SK-N-SH (cell line): ENCODE data around the gene MIF4GD. TPM values are rescaled to one million over a fixed set of nuclear protein-coding genes. Genes with fewer than 3 reads are reported as not detected.

Experiments used
- CTCF ChIA-PET: fragments of 300-600, 350-600 bp; formaldehyde crosslinking; extraction: SDS; loops from one replicate; lab custom pipeline; 2021; lab: Yijun Ruan, JAX
- POLR2A ChIA-PET: fragments of 350-600 bp; sonication (Branson Sonifier 250); formaldehyde crosslinking; extraction: SDS; loops from one replicate; lab custom pipeline; 2020; ENCODE audit warnings: antibody characterized with exemption, inconsistent platforms; lab: Yijun Ruan, JAX
- DNase-seq: peaks from one replicate; pipeline ENCODE4 v3.0.0; 2012
- H2AFZ ChIP-seq: fragments of 200-600 bp; sonication (generic); 2 replicates; pipeline ENCODE4 v1.8.1; 2016; ENCODE audit warnings: antibody characterized with exemption, mild to moderate bottlenecking, low read depth
- H3F3A ChIP-seq: fragments of 200-600 bp; sonication (generic); replicated peaks from 2 replicates; pipeline ENCODE3; 2016; ENCODE audit warnings: antibody characterized with exemption, mild to moderate bottlenecking; ENCODE audit not compliant: insufficient read depth
- H3K27ac ChIP-seq, 2 experiments: fragments of 200-500 bp in 1 of 2; fragments of 200-600 bp in 1 of 2; sonication (Bioruptor generic) in 1 of 2; sonication (generic), shearing (Covaris generic) in 1 of 2; 2 replicates each; pipeline versions ENCODE4 v1.5.1 to v1.6.1; 2014 to 2016; ENCODE audit warnings: low read depth in 2 of 2, inconsistent platforms in 1 of 2, low read length in 1 of 2, mild to moderate bottlenecking in 1 of 2, mixed read lengths in 1 of 2
- H3K27me3 ChIP-seq: fragments of 200-600 bp; sonication (generic), shearing (Covaris generic); 2 replicates; pipeline ENCODE4 v1.6.1; 2016; ENCODE audit warnings: mixed run types; ENCODE audit not compliant: insufficient read depth
- H3K36me3 ChIP-seq, 2 experiments: fragments of 200-500 bp in 1 of 2; fragments of 200-600 bp in 1 of 2; sonication (Bioruptor generic) in 1 of 2; sonication (generic) in 1 of 2; replicated peaks in 1 of 2; 2 replicates each; pipeline versions ENCODE3 to v1.5.1; 2014 to 2016; ENCODE audit warnings: low read length in 1 of 2, mild to moderate bottlenecking in 1 of 2; ENCODE audit not compliant: insufficient read depth in 2 of 2, control insufficient read depth in 1 of 2
- H3K4me1 ChIP-seq, 2 experiments: fragments of 200-500 bp in 1 of 2; fragments of 200-600 bp in 1 of 2; sonication (Bioruptor generic) in 1 of 2; sonication (generic), shearing (Covaris generic) in 1 of 2; 2 replicates each; pipeline versions ENCODE4 v1.5.1 to v1.6.1; 2014 to 2016; ENCODE audit warnings: low read depth in 1 of 2, low read length in 1 of 2, mixed run types in 1 of 2; ENCODE audit not compliant: insufficient read depth in 2 of 2, control insufficient read depth in 1 of 2
- H3K4me2 ChIP-seq: fragments of 200-600 bp; sonication (generic), shearing (Covaris generic); 2 replicates; pipeline ENCODE4 v1.6.1; 2017; ENCODE audit warnings: mixed run types
- H3K4me3 ChIP-seq, 2 experiments: fragments of 200-500 bp in 1 of 2; fragments of 200-600 bp in 1 of 2; sonication (Bioruptor generic) in 1 of 2; sonication (generic), shearing (Covaris generic) in 1 of 2; 2 replicates each; pipeline versions ENCODE4 v1.5.1 to v1.8.1; 2014 to 2016; ENCODE audit warnings: low read depth in 2 of 2, inconsistent platforms in 1 of 2, low read length in 1 of 2, mild to moderate bottlenecking in 1 of 2, mixed read lengths in 1 of 2, moderate library complexity in 1 of 2
- H3K79me2 ChIP-seq: fragments of 200-600 bp; sonication (generic); 2 replicates; pipeline ENCODE4 v1.8.1; 2017; ENCODE audit warnings: mild to moderate bottlenecking; ENCODE audit not compliant: insufficient read depth
- H3K9ac ChIP-seq: fragments of 200-600 bp; sonication (generic); 2 replicates; pipeline ENCODE4 v1.6.1; 2017; ENCODE audit warnings: mixed run types
- H3K9me2 ChIP-seq: fragments of 200-600 bp; sonication (generic); 2 replicates; pipeline ENCODE4 v1.6.1; 2017; ENCODE audit warnings: mixed run types
- H3K9me3 ChIP-seq: fragments of 200-600 bp; sonication (generic); 2 replicates; pipeline ENCODE4 v1.6.1; 2017; ENCODE audit warnings: mixed run types, mild to moderate bottlenecking, moderate library complexity
- H4K20me1 ChIP-seq: fragments of 200-600 bp; sonication (generic); 2 replicates; pipeline ENCODE4 v1.6.1; 2017; ENCODE audit warnings: mild to moderate bottlenecking, mixed run types; ENCODE audit not compliant: insufficient read depth
- CTCF ChIP-seq: fragments of 200-600 bp; sonication (generic); IDR thresholded peaks from 2 replicates; pipeline ENCODE4 v1.6.1; 2017; ENCODE audit warnings: antibody characterized with exemption, mild to moderate bottlenecking, moderate library complexity
- ELF1 ChIP-seq: IDR thresholded peaks from 2 replicates; pipeline ENCODE4 v1.4.0; 2012
- FOSL2 ChIP-seq: IDR thresholded peaks from 2 replicates; pipeline ENCODE4 v1.4.0; 2012; ENCODE audit warnings: low read depth, mild to moderate bottlenecking, moderate library complexity, borderline replicate concordance
- FOXJ3 ChIP-seq: sonication (generic); formaldehyde crosslinking; IDR thresholded peaks from 2 replicates; pipeline ENCODE4 v1.5.1; 2020; ENCODE audit warnings: mild to moderate bottlenecking, missing genetic modification reagents
- FOXM1 ChIP-seq: IDR thresholded peaks from 2 replicates; pipeline ENCODE4 v1.4.0; 2012; ENCODE audit warnings: low read depth, mild to moderate bottlenecking
- GABPA ChIP-seq: IDR thresholded peaks from 2 replicates; pipeline ENCODE4 v1.4.0; 2012; ENCODE audit warnings: low read depth, mild to moderate bottlenecking
- MAX ChIP-seq: IDR thresholded peaks from 2 replicates; pipeline ENCODE4 v1.4.0; 2012; ENCODE audit warnings: low read depth
- MXI1 ChIP-seq: IDR thresholded peaks from 2 replicates; pipeline ENCODE4 v1.6.1; 2012; ENCODE audit warnings: mild to moderate bottlenecking, low read depth, low read length, improper control_type of control experiment
- NFIC ChIP-seq: IDR thresholded peaks from 2 replicates; pipeline ENCODE4 v1.4.0; 2012; ENCODE audit warnings: borderline replicate concordance
- NRF1 ChIP-seq: IDR thresholded peaks from 2 replicates; pipeline ENCODE4 v1.6.1; 2012; ENCODE audit warnings: low read depth, mild to moderate bottlenecking, low read length
- PBX3 ChIP-seq: IDR thresholded peaks from 2 replicates; pipeline ENCODE4; 2012
- POLR2AphosphoS5 ChIP-seq: IDR thresholded peaks from 2 replicates; pipeline ENCODE4 v1.6.1; 2012; ENCODE audit warnings: low read depth, low read length
- RAD21 ChIP-seq: IDR thresholded peaks from 2 replicates; pipeline ENCODE4 v1.6.1; 2012; ENCODE audit warnings: mild to moderate bottlenecking, low read length
- RCOR1 ChIP-seq: fragments of 150-350 bp; IDR thresholded peaks from 2 replicates; pipeline ENCODE4 v1.6.1; 2017; ENCODE audit warnings: antibody characterized with exemption, low read length
- RFX5 ChIP-seq: IDR thresholded peaks from 2 replicates; pipeline ENCODE4 v1.6.1; 2012; ENCODE audit warnings: mild to moderate bottlenecking, improper control_type of control experiment, low read length
- SMC3 ChIP-seq: IDR thresholded peaks from 2 replicates; pipeline ENCODE4 v1.6.1; 2012; ENCODE audit warnings: low read depth, low read length, improper control_type of control experiment
- TAF1 ChIP-seq: IDR thresholded peaks from 2 replicates; pipeline ENCODE4 v1.6.1; 2012; ENCODE audit warnings: low read depth, mild to moderate bottlenecking, low read length, moderate library complexity, borderline replicate concordance
- TCF12 ChIP-seq: IDR thresholded peaks from 2 replicates; pipeline ENCODE4 v1.4.0; 2012
- TEAD4 ChIP-seq: IDR thresholded peaks from 2 replicates; pipeline ENCODE4 v1.4.0; 2012; ENCODE audit warnings: mild to moderate bottlenecking, borderline replicate concordance; ENCODE audit not compliant: insufficient read depth
- YY1 ChIP-seq: IDR thresholded peaks from 2 replicates; pipeline ENCODE4 v1.4.0; 2012; ENCODE audit warnings: low read depth, mild to moderate bottlenecking
- WGBS: methylation state at CpG from one replicate; pipeline ENCODE4 v1.1.6; 2017; ENCODE audit warnings: low lambda C conversion rate; 5-methylcytosine and 5-hydroxymethylcytosine counted together
- polyA plus RNA-seq, 3 experiments: library from polyadenylated mRNA; depleted of rRNA; stranded (reverse); fragments of >200 nt; gene quantifications; 2 replicates each; pipeline ENCODE4 v1.2.3, GENCODE V29; 2012

MIF4GD gene
- polyA plus RNA-seq, 1 of the 3 experiments (the other 2 are of a cell fraction) = 65.4 TPM

GRCh38 chr17:75289115-75289831 lies 18.2 kb upstream of the MIF4GD start, which contains the start of gene SLC25A19 (continued):
- TF ChIP-seq SMC3 (peak; percentile 25; the same call in 1 of the 2 replicates), CTCF (peak; percentile 26; the same call in 1 of the 2 replicates), FOSL2 (no peak), MXI1 (peak; percentile 98), MAX (peak; percentile 62), GABPA (peak; percentile 72), ELF1 (peak; percentile 78), NRF1 (peak; percentile 52; the same call in 1 of the 2 replicates), RFX5 (no peak), RAD21 (0 out of 2 replicates have a peak, but pooled peaks have one; percentile 34), YY1 (peak; percentile 85)
- TF ChIP-seq, all 33 proteins: peak for 18

GRCh38 chr17:75288770-75289114 lies 17.7 kb upstream of the MIF4GD start:
- DNase-seq = no peak
- CTCF ChIA-PET = interaction anchor here (0.6 to 7.3 kb wide), 22 partner anchors 9 to 461 kb away, joined by 3 to 83 read pairs (median 4); partner anchors contain the start of genes GGA3, GRB2, MIF4GD and MRPS7
- no peaks in the 10 kb centered on the region for H3K9me2 ChIP-seq
- H3K4me2 ChIP-seq = peak overlapping the region; percentile 87
- WGBS = 4% methylated on average over 14 of the region's 14 CpGs
- peaks cover 4% of the 10 kb centered on the region for H3F3A ChIP-seq
- peak overlapping the region; percentile 62 for H3K9ac ChIP-seq
- H2AFZ ChIP-seq = peak overlapping the region; percentile 90
- H3K36me3 ChIP-seq = peaks cover 0 to 4% of the 10 kb centered on the region in 2 experiments
- H3K79me2 ChIP-seq = no peaks in the 10 kb centered on the region
- H3K4me3 ChIP-seq = peak overlapping the region; percentile 68 to 80
- no peaks in the 10 kb centered on the region for H3K27me3 ChIP-seq
- H3K4me1 ChIP-seq = peaks cover 4 to 5% of the 10 kb centered on the region in 2 experiments; a peak in 2 of 4 replicates
- H3K27ac ChIP-seq = peak overlapping the region in 1 of 2 experiments; percentile 18; a peak in 2 of 4 replicates
- POLR2A ChIA-PET = interaction anchor here (0.6 to 2.8 kb wide), 10 partner anchors 15 to 301 kb away, joined by 3 to 36 read pairs (median 4); partner anchors contain the start of genes CDR2L, GGA3, GRB2 and MIF4GD
- H3K9me3 ChIP-seq = no peaks in the 10 kb centered on the region
- no peaks in the 10 kb centered on the region for H4K20me1 ChIP-seq
- TF ChIP-seq POLR2AphosphoS5 (no peak), TCF12 (no peak), SMC3 (no peak), NFIC (no peak), PBX3 (no peak), TEAD4 (no peak), CTCF (no peak), FOXM1 (no peak), TAF1 (no peak), FOXJ3 (CRISPR knock-in tag) (no peak), RCOR1 (no peak)
- TF ChIP-seq, all 33 proteins: peak for 0
